HFF-Myc (cell line): ENCODE data around the gene CEACAM1.

Source experiments
- DNase-seq: peaks from one replicate; pipeline ENCODE4 v3.0.0-alpha.2; 2011; ENCODE audit warnings: low read depth; ENCODE audit errors: extremely low read depth
- H3K4me3 ChIP-seq: replicated peaks from 2 replicates; pipeline ENCODE4 v1.5.1; 2011; ENCODE audit warnings: low read depth, mild to moderate bottlenecking, control low read depth, low read length
- TF ChIP-seq, protein P1 (sequence below): IDR thresholded peaks from 2 replicates; pipeline ENCODE4 v1.5.1; 2012; ENCODE audit warnings: mild to moderate bottlenecking, low read depth, low read length, control low read depth; ENCODE audit errors: missing control alignments

The CEACAM1 gene

DNA sequence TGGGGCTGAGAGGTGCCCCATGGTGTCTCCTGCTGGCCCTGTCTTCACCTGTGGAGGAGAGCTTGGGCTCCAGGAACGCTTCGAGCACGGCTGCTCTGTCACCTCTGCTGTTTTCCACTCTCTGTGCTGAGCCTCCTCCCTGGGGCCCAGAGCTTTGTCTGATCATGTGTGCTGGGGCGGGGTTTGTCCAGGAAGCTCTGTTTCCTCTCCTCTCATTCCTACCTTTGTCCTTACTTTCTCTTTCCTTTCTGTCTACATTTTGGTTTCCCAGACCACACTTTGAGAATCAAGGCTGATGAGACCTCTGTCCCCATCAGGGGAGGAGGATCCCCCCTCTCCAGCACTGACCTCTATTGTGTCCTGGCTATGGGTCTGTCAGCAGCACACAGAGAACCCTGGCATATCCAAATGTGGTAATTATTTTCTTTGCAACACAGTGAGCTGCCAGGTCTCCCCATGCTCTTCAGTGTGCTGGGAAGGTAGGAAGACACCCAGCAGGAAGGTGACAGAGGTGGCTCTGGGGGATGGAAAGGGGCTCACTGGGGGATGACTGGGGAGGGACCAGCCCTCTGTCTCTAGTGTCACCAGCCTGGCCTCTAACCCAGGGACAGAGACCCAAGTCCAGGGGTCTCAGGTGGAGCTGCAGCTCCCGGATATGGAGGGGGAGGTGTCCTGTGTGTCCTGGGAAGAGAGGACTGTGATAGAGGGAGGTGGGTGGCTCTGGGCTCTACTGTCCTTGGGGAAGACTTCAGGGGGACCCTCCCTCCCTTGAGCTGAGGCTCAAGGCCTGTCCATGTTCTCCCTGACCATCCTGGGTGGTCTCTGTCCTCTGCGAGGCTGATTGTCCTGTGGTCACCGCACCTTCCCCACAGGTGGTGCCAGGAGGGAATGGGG is at the start of gene CEACAM1:
Gene CEACAM1 (minus strand): TSS at position 128 of the 894 bp plus-strand sequence. CDS start 107 bp downstream, at position 21.
- TF ChIP-seq, protein P1, sequence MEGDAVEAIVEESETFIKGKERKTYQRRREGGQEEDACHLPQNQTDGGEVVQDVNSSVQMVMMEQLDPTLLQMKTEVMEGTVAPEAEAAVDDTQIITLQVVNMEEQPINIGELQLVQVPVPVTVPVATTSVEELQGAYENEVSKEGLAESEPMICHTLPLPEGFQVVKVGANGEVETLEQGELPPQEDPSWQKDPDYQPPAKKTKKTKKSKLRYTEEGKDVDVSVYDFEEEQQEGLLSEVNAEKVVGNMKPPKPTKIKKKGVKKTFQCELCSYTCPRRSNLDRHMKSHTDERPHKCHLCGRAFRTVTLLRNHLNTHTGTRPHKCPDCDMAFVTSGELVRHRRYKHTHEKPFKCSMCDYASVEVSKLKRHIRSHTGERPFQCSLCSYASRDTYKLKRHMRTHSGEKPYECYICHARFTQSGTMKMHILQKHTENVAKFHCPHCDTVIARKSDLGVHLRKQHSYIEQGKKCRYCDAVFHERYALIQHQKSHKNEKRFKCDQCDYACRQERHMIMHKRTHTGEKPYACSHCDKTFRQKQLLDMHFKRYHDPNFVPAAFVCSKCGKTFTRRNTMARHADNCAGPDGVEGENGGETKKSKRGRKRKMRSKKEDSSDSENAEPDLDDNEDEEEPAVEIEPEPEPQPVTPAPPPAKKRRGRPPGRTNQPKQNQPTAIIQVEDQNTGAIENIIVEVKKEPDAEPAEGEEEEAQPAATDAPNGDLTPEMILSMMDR = no peak
- H3K4me3 ChIP-seq = no peak within 1 kb of the TSS
- no peak for DNase-seq

DNA sequence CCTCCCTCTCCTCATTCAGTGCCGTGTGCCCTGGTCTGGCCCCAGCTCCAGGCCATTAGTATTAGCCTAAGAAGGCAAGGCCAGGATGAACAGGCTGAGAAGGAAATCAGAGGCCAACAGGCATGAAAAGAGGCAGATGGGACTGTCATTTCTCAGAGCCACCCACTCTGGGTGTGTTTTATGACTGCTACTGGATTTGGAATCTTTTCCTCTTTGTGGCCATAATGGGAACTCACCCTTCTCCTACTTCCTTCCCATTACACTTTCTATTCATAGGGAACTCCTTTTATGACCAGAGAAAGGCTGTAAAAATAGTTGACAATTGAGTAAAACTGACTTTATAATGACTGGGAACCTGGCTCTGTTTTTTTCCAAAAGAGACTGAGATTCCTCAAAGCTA is 48.7 kb upstream of the CEACAM1 start:
- no peak overlapping the region for H3K4me3 ChIP-seq
- TF ChIP-seq, protein P1 = no peak
- DNase-seq = no peak

DNA sequence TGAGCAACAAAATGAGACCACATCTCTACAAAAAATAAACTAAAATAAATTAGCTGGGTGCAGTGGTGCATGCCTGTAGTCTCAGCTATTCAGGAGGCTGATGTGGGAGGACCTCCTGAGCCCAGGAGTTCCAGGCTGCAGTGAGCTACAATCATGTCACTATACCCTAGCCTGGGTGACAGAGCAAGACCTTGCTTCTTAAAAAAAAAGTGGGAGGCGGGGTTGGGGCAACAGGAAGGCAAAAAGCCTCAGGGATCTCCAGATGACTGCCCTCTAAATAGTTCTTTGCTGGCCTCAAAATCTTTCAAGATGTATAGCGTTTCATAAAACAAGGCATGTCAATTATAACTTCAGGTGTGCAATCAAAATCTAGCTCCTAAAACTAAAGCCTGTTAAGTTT is 48.0 kb upstream of the CEACAM1 start:
- TF ChIP-seq, protein P1 = no peak
- H3K4me3 ChIP-seq = no peak overlapping the region
- DNase-seq = no peak

- DNase-seq = no peak
- TF ChIP-seq, protein P1 = no peak
- H3K4me3 ChIP-seq = no peak overlapping the region
Observed at GRCh38 chr19:42573642-42574041, 45.4 kb upstream of the CEACAM1 start.

DNA sequence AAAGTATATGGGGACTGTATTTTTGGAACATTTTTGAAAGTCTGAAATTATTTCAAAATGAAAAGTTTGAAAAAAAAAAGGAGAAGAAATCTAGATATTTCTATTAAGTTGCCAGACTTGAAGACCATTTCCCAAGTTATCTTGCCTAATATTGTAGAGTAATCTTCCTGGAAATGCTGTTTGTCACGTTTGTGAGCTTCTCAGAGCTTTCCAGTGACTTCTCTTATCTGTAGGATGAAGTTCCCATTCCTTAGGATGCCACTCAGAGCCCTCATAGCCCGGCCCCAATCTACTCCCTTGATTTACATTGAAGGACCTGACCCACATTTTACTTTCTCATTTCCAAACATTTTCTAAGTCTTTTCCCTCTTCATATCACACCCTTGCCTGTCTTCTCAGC is 42.8 kb upstream of the CEACAM1 start:
- no peak overlapping the region for H3K4me3 ChIP-seq
- no peak for DNase-seq
- TF ChIP-seq, protein P1 = no peak

- no peak overlapping the region for H3K4me3 ChIP-seq
- no peak for DNase-seq
- TF ChIP-seq, protein P1 = no peak
Observed at GRCh38 chr19:42569193-42569592, 40.9 kb upstream of the CEACAM1 start.
